Breast epithelium (tissue), 4 donors: ENCODE results near the gene ESRRG. TPM values are rescaled to one million over a fixed set of nuclear protein-coding genes. Genes with fewer than 3 reads are reported as not detected.

Experiments used
- DNase-seq, 2 donors: peaks; one replicate each; pipeline ENCODE4 v3.0.0-alpha.2; 2019; ENCODE audit warnings: low spot score in 2 of 2
- H3K27ac ChIP-seq, 2 donors: fragments of 200-600 bp; sonication (generic) in 1 of 2; one replicate each; pipeline ENCODE4 v1.5.1; 2016 to 2019; ENCODE audit warnings: mild to moderate bottlenecking in 1 of 2
- H3K27me3 ChIP-seq, 2 donors: fragments of 200-600 bp; sonication (generic) in 1 of 2; one replicate each; pipeline versions ENCODE4 v1.5.1 to v1.6.0; 2017 to 2019; ENCODE audit warnings: control low read depth in 1 of 2, mild to moderate bottlenecking in 1 of 2
- H3K36me3 ChIP-seq: fragments of 200-600 bp; one replicate; pipeline ENCODE4 v1.5.1; 2019
- H3K4me1 ChIP-seq, 2 donors: fragments of 200-600 bp; sonication (generic); one replicate each; pipeline ENCODE4 v1.5.1; 2016 to 2019; ENCODE audit warnings: control low read depth in 1 of 2
- H3K4me3 ChIP-seq, 3 donors: fragments of 200-600 bp; sonication (generic); 1 replicate in 2 of 3; 2 replicates in 1 of 3; pipeline ENCODE4 v1.5.1; 2016 to 2019; ENCODE audit warnings: mild to moderate bottlenecking in 3 of 3, moderate library complexity in 2 of 3
- H3K9me3 ChIP-seq, 2 donors: fragments of 200-600 bp; sonication (generic) in 1 of 2; one replicate each; pipeline ENCODE4 v1.5.1; 2016 to 2019; ENCODE audit warnings: control low read depth in 1 of 2
- POLR2A ChIP-seq: fragments of 450-650 bp; IDR thresholded peaks from one replicate; pipeline ENCODE4 v1.6.1; 2016; ENCODE audit warnings: antibody characterized with exemption, mild to moderate bottlenecking, moderate library complexity
- POLR2AphosphoS5 ChIP-seq, 3 donors: sonication (generic); formaldehyde crosslinking; IDR thresholded peaks; one replicate each; pipeline ENCODE4 v1.6.1; 2017; ENCODE audit warnings: antibody characterized with exemption in 3 of 3
- intact Hi-C: fragments of 100-400 bp; cut with DNase I; formaldehyde crosslinking; loops from one replicate; pipeline ENCODE4 v1.15.1; 2023; ENCODE audit warnings: low total_unique reads
- total RNA-seq, 3 donors: library from RNA; depleted of rRNA; stranded (reverse); fragments of >200 nt; gene quantifications; one replicate each; pipeline ENCODE4 v1.1.0, GENCODE V29; 2016
- TF ChIP-seq, protein P1 (sequence below), 3 donors: fragments of 450-650 bp; IDR thresholded peaks; one replicate each; pipeline ENCODE4 v1.5.1; 2016 to 2017; ENCODE audit warnings: antibody characterized with exemption in 3 of 3, mild to moderate bottlenecking in 3 of 3, moderate library complexity in 3 of 3

The ESRRG gene
- total RNA-seq, 3 donors from 2014 or later = 0.16 to 9.1 (median 5.6) TPM

DNA sequence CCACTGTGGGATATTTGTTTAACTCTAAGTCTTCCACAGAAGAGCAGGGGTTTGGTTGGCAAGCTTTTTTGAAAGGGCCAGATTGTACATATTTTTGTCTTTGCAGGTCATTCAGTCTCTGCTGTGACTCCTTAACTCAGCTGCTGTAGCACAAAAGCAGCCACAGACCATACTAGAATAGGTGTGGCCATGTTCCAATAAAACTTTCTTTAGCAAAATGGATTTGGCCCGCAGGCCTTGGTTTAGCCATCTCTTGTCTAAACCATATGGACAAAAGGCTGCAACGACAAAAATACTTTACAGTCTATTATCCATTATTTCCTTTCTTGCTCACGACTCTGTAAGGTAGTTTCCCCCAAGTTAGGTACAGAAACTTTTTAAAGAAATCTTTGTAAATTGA is 60.5 kb downstream of the ESRRG start:
- Histone ChIP-seq H3K36me3 (no peaks in the 10 kb centered on the region), H3K27ac (no peak overlapping the region), H3K27me3 (no peaks in the 10 kb centered on the region), H3K9me3 (no peaks in the 10 kb centered on the region), H3K4me1 (no peaks in the 10 kb centered on the region), H3K4me3 (no peak overlapping the region)
- no peak for DNase-seq
- intact Hi-C loops = no loop called here
- TF ChIP-seq, protein P1, sequence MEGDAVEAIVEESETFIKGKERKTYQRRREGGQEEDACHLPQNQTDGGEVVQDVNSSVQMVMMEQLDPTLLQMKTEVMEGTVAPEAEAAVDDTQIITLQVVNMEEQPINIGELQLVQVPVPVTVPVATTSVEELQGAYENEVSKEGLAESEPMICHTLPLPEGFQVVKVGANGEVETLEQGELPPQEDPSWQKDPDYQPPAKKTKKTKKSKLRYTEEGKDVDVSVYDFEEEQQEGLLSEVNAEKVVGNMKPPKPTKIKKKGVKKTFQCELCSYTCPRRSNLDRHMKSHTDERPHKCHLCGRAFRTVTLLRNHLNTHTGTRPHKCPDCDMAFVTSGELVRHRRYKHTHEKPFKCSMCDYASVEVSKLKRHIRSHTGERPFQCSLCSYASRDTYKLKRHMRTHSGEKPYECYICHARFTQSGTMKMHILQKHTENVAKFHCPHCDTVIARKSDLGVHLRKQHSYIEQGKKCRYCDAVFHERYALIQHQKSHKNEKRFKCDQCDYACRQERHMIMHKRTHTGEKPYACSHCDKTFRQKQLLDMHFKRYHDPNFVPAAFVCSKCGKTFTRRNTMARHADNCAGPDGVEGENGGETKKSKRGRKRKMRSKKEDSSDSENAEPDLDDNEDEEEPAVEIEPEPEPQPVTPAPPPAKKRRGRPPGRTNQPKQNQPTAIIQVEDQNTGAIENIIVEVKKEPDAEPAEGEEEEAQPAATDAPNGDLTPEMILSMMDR (IDR thresholded peaks at IDR 0.05) = no peak
- no peak for TF ChIP-seq POLR2AphosphoS5 (IDR thresholded peaks at IDR 0.05)

DNA sequence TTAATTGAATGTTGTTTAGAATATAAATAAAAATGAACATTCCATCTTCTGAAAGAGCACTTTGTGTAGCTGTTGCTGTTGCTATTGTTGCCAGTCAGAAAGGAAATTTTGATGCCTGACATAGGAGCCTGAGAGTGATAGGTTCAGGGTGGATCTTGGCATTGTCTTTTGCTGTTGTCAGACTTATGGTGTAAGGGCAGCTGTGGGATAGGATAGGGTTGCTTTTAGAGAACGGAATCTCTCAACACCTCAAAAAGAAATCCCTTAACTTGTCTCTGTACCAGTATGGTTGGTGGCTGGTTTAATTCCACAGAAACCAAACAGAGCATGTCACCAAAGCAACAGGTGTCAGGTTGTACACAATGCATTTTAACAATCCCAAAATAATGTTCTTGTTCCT is 62.7 kb downstream of the ESRRG start:
- H3K27ac ChIP-seq = no peak overlapping the region
- H3K9me3 ChIP-seq = no peaks in the 10 kb centered on the region
- no peaks in the 10 kb centered on the region for H3K4me1 ChIP-seq
- H3K27me3 ChIP-seq = no peaks in the 10 kb centered on the region
- intact Hi-C loops = no loop called here
- TF ChIP-seq, protein P1 (IDR thresholded peaks at IDR 0.05) = no peak
- TF ChIP-seq POLR2AphosphoS5 (IDR thresholded peaks at IDR 0.05) (no peak), POLR2A (no peak)
- H3K4me3 ChIP-seq = no peak overlapping the region
- H3K36me3 ChIP-seq = no peaks in the 10 kb centered on the region
- no peak for DNase-seq

DNA sequence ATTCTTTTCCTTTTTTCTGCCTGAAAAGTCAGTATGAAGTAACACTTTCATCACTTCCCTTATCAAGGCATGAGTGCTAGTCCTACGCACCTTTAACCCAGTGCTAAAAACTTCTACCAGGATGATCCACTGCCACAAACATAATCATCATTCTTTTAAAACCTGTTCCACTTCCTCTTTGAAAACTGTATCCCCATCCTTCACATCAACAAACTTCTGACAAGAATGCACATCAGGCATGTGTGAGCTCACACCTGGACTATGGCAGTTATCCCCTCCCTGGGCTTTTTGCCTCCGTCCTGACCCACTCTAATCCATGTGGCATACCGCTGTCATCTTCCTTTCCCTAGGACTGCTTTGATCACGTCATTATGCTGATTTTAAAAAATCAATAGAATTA is 70.2 kb downstream of the ESRRG start:
- TF ChIP-seq POLR2AphosphoS5 (IDR thresholded peaks at IDR 0.05) (no peak), POLR2A (no peak)
- TF ChIP-seq, protein P1 (IDR thresholded peaks at IDR 0.05) = no peak
- Histone ChIP-seq H3K9me3 (no peaks in the 10 kb centered on the region), H3K4me3 (no peak overlapping the region), H3K27ac (no peak overlapping the region), H3K4me1 (no peaks in the 10 kb centered on the region), H3K36me3 (no peaks in the 10 kb centered on the region), H3K27me3 (no peaks in the 10 kb centered on the region)
- intact Hi-C loops = no loop called here
- no peak for DNase-seq

DNA sequence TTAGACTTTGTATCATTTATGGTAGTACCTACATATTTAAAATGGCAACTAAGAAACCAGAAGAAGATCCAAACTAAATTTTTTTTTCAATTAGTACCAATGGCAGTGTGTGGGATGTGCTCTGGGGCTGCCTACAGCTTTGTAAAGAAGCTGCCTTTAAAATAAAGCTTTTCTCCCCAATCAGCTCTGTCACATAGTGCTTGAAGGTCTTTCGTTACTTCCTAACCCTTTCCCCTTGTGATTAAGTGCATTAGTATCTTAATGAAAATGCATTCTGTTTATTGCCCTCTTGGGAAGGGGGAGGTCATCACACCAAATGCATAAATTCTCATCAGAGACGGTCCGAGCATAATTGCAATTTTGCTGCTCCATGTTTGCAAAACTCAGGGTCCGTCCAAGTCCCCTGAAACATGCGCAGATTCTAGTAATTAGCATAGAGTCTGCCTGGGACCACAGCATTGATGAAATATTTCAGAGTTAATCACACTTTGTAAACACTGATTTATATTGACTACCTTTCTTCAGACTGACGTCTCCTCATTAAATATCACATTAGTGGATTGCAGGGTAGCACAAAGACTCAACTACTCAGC is 71.3 kb downstream of the ESRRG start:
- Histone ChIP-seq H3K4me1 (no peaks in the 10 kb centered on the region), H3K4me3 (no peak overlapping the region), H3K27me3 (no peaks in the 10 kb centered on the region), H3K9me3 (no peaks in the 10 kb centered on the region), H3K36me3 (no peaks in the 10 kb centered on the region), H3K27ac (no peak overlapping the region)
- no peak for DNase-seq
- intact Hi-C loops = no loop called here
- no peak for TF ChIP-seq POLR2AphosphoS5 (IDR thresholded peaks at IDR 0.05)
- TF ChIP-seq, protein P1 (IDR thresholded peaks at IDR 0.05) = no peak
- TF ChIP-seq POLR2A = no peak

DNA sequence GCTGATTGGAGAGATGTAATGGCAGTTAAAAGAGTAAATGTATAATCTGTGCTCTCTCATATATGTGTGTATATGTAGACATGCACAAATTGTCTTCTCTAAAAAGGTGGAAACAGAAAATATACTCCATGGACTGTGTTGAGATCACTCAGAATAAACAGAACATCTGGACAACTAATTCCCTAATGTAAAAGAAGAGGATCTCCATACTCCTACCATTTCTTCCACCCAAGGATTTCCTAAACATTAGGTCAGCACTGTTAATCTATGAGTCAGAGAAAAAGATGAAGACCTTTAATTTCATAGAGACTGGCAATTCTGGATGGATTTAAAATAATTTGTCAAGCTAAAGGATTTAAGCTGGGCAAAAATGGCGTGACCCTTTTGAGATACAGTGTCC is 80.1 kb downstream of the ESRRG start:
- no peaks in the 10 kb centered on the region for H3K27me3 ChIP-seq
- no peaks in the 10 kb centered on the region for H3K9me3 ChIP-seq
- DNase-seq = no peak
- no peak overlapping the region for H3K27ac ChIP-seq
- H3K4me3 ChIP-seq = no peak overlapping the region
- TF ChIP-seq, protein P1 (IDR thresholded peaks at IDR 0.05) = no peak
- TF ChIP-seq POLR2AphosphoS5 (IDR thresholded peaks at IDR 0.05) (no peak), POLR2A (no peak)
- no peaks in the 10 kb centered on the region for H3K36me3 ChIP-seq
- no peaks in the 10 kb centered on the region for H3K4me1 ChIP-seq
- intact Hi-C loops = no loop called here
